Gastrocnemius medialis (tissue), 4 donors: ENCODE results near the gene SCAP.

Source experiments
- CTCF ChIP-seq, 5 experiments: fragments of 450-650 bp in 3 of 5; fragments of 200-600 bp in 2 of 5; sonication (generic) in 2 of 5; IDR thresholded peaks in 4 of 5; conservative IDR thresholded peaks in 1 of 5; 1 replicate in 4 of 5; 2 replicates in 1 of 5; pipeline ENCODE4 v1.5.1; 2016 to 2019; ENCODE audit warnings: antibody characterized with exemption in 5 of 5, mild to moderate bottlenecking in 3 of 5, moderate library complexity in 3 of 5
- POLR2A ChIP-seq, 2 donors: fragments of 450-650 bp; IDR thresholded peaks; one replicate each; pipeline ENCODE4 v1.6.1; 2017; ENCODE audit warnings: antibody characterized with exemption in 2 of 2, mild to moderate bottlenecking in 2 of 2, moderate library complexity in 2 of 2

GRCh38 chr3:47522082-47522987 is 46.6 kb upstream of the SCAP start:
- TF ChIP-seq CTCF (IDR thresholded peaks at IDR 0.05 in 4 of 5, conservative IDR thresholded peaks at IDR 0.05 in 1 of 5): peak; percentile 89 to 95 (median 94)
- no peak for TF ChIP-seq POLR2A (IDR thresholded peaks at IDR 0.05)
